Measurements from ENCODE around the gene FAM237B.

FAM237B gene

GRCh38 chr7:90290244-90291113, 30.6 kb downstream of the FAM237B start:
- no peak for DNase-seq

GRCh38 chr7:90288154-90288553, 33.0 kb downstream of the FAM237B start:
- DNase-seq, result no peak

- DNase-seq, result no peak
Observed at GRCh38 chr7:90276033-90276728, 44.9 kb downstream of the FAM237B start.

- DNase-seq, result no peak
Observed at GRCh38 chr7:90274161-90274560, 46.9 kb downstream of the FAM237B start.

GRCh38 chr7:90272242-90272641, 48.9 kb downstream of the FAM237B start:
- no peak for DNase-seq

- no peak for DNase-seq
Observed at GRCh38 chr7:90271753-90272152, 49.4 kb downstream of the FAM237B start.

- DNase-seq, result no peak
Observed at GRCh38 chr7:90270431-90271178, 50.5 kb downstream of the FAM237B start.

GRCh38 chr7:90269163-90269562, 51.9 kb downstream of the FAM237B start:
- no peak for DNase-seq

- DNase-seq, result no peak
Observed at GRCh38 chr7:90267263-90267858, 53.7 kb downstream of the FAM237B start.

- no peak for DNase-seq
Observed at GRCh38 chr7:90266808-90267207, 54.3 kb downstream of the FAM237B start.
